A549 (cell line): ENCODE results near the gene GPR146.

Experiments used
- HOXA7 ChIP-seq: fragments of 250-450 bp; sonication (Bioruptor Pico); IDR thresholded peaks from 2 replicates; pipeline ENCODE4 v1.5.0; 2020; ENCODE audit warnings: mild to moderate bottlenecking, moderate library complexity
- JUNB ChIP-seq: fragments of >200 bp; sonication (Bioruptor Twin); formaldehyde crosslinking; IDR thresholded peaks from 2 replicates; pipeline ENCODE4 v1.6.1; 2016
- MYC ChIP-seq: IDR thresholded peaks from 2 replicates; pipeline ENCODE4 v1.6.1; 2012; ENCODE audit warnings: mild to moderate bottlenecking, inconsistent platforms, low read length, improper control_type of control experiment, borderline replicate concordance
- NR3C1 ChIP-seq: fragments of >200 bp; sonication (Bioruptor Twin); formaldehyde crosslinking; IDR thresholded peaks from 3 replicates; pipeline ENCODE4 v1.6.1; 2017
- TF ChIP-seq, protein P1 (sequence below): fragments of >200 bp; sonication (Bioruptor Twin); formaldehyde crosslinking; IDR thresholded peaks from 3 replicates; pipeline ENCODE4 v1.5.1; 2016

DNA sequence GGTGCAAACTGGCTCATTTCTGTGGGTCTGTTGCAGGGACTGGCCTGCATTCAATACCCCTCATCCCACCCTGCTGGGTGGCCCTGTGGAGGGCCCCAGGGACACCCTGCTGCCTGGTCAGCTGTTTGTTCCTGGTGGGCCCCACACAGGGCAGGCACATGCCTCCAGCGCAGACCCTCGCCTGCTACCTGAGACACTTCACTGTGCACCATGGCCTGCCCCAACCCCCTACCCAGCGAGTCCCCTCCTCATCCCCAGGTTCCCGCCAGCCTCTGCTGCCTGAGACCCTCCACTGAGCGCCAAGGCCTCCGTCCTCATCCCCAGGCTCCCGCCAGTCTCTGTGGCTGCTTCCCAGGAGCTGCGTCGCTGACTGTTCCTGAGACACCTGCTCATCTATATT, 16.8 kb downstream of the GPR146 start:
- TF ChIP-seq, protein P1, sequence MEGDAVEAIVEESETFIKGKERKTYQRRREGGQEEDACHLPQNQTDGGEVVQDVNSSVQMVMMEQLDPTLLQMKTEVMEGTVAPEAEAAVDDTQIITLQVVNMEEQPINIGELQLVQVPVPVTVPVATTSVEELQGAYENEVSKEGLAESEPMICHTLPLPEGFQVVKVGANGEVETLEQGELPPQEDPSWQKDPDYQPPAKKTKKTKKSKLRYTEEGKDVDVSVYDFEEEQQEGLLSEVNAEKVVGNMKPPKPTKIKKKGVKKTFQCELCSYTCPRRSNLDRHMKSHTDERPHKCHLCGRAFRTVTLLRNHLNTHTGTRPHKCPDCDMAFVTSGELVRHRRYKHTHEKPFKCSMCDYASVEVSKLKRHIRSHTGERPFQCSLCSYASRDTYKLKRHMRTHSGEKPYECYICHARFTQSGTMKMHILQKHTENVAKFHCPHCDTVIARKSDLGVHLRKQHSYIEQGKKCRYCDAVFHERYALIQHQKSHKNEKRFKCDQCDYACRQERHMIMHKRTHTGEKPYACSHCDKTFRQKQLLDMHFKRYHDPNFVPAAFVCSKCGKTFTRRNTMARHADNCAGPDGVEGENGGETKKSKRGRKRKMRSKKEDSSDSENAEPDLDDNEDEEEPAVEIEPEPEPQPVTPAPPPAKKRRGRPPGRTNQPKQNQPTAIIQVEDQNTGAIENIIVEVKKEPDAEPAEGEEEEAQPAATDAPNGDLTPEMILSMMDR = no peak
- no peak for TF ChIP-seq MYC
- no peak for TF ChIP-seq JUNB
- no peak for TF ChIP-seq HOXA7 (CRISPR knock-in tag)
- no peak for TF ChIP-seq NR3C1
